Dendritic cell treated with granulocyte-macrophage colony-stimulating factor and Interleukin-4, amounts not matched to agents 40 ng/mL and 50 ng/mL, for 4 days (primary cell): ENCODE results near the gene ZNF287.

Experiments used
- H3K27ac Mint-ChIP-seq: one replicate; pipeline ENCODE4 v1.8.0; 2022; ENCODE audit warnings: mild to moderate bottlenecking, mixed read lengths
- H3K27me3 Mint-ChIP-seq: one replicate; pipeline ENCODE4 v1.8.0; 2022; ENCODE audit warnings: mild to moderate bottlenecking, mixed read lengths
- H3K36me3 Mint-ChIP-seq: one replicate; pipeline ENCODE4 v1.8.0; 2022; ENCODE audit warnings: low read depth, mixed read lengths
- H3K4me1 Mint-ChIP-seq: one replicate; pipeline ENCODE4 v1.8.0; 2022; ENCODE audit warnings: low read depth, mixed read lengths
- H3K4me3 Mint-ChIP-seq: one replicate; pipeline ENCODE4 v1.8.0; 2022; ENCODE audit warnings: mild to moderate bottlenecking, moderate library complexity, mixed read lengths
- H3K9me3 Mint-ChIP-seq: one replicate; pipeline ENCODE4 v1.8.0; 2022; ENCODE audit warnings: mixed read lengths
- intact Hi-C: fragments of 100-400 bp; cut with micrococcal nuclease; formaldehyde crosslinking; loops from one replicate; pipeline ENCODE4 v1.15.0; 2022

Gene ZNF287

GRCh38 chr17:16568541-16569357 lies at the start of gene ZNF287:
TSS of gene ZNF287 (minus strand) at chr17:16569204. CDS start at chr17:16567731, 1,473 bp downstream.
- no peaks in the 10 kb centered on the region for H3K36me3 Mint-ChIP-seq
- peaks cover 18% of the 10 kb centered on the region for H3K4me1 Mint-ChIP-seq
- H3K27ac Mint-ChIP-seq: no peak within 1 kb of the TSS

DNA sequence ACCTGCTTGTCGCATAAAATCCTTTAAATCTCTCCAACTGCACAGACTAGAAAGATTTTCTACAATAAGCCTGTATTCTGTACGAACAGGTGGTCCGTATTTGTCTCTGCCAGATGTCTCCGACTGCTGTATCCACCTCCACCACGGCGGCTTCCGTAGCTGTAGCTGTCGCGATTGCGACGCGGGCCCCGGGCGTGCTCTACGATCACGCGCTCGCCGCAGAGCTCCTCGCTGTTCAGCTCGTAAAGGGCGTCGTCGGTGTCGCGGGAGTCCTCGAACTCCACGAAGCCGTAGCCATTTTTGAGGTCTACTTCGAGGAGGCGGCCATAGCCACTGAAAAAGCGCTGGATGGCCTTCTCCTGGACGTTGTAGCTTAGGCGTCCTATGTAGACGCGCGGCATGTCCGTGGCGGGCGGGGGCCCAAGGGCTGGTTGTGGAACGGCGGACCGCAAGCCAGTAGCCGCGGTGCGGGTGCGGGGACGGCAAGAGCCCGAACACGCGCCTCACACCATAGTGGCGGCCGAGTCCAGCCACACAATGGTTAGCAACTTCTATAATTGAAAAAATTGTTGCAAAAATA lies 48.6 kb upstream of the ZNF287 start:
- H3K4me3 Mint-ChIP-seq: no peak overlapping the region
- peaks cover 5% of the 10 kb centered on the region for H3K36me3 Mint-ChIP-seq
- H3K27ac Mint-ChIP-seq: no peak overlapping the region
- no peaks in the 10 kb centered on the region for H3K27me3 Mint-ChIP-seq
- intact Hi-C loops: no loop called here
- H3K4me1 Mint-ChIP-seq: no peaks in the 10 kb centered on the region
- peaks cover 82% of the 10 kb centered on the region for H3K9me3 Mint-ChIP-seq

More at GRCh38 chr17:16568541-16569357, at the start of gene ZNF287:
- Mint-ChIP-seq H3K27me3 (peaks cover 37% of the 10 kb centered on the region), H3K9me3 (no peaks in the 10 kb centered on the region), H3K4me3 (peak within 1 kb of the TSS; percentile 79)
- intact Hi-C loops: loop anchor here (1.0 kb wide), 1 partner anchor 16 kb away; no protein-coding TSS in a partner anchor

- Mint-ChIP-seq H3K4me3 (no peak overlapping the region), H3K9me3 (peaks cover 43% of the 10 kb centered on the region), H3K36me3 (no peaks in the 10 kb centered on the region), H3K27me3 (peaks cover 1% of the 10 kb centered on the region), H3K27ac (no peak overlapping the region), H3K4me1 (no peaks in the 10 kb centered on the region)
- intact Hi-C loops: no loop called here
These were observed 30.5 kb upstream of the ZNF287 start for GRCh38 chr17:16599537-16599936.

DNA sequence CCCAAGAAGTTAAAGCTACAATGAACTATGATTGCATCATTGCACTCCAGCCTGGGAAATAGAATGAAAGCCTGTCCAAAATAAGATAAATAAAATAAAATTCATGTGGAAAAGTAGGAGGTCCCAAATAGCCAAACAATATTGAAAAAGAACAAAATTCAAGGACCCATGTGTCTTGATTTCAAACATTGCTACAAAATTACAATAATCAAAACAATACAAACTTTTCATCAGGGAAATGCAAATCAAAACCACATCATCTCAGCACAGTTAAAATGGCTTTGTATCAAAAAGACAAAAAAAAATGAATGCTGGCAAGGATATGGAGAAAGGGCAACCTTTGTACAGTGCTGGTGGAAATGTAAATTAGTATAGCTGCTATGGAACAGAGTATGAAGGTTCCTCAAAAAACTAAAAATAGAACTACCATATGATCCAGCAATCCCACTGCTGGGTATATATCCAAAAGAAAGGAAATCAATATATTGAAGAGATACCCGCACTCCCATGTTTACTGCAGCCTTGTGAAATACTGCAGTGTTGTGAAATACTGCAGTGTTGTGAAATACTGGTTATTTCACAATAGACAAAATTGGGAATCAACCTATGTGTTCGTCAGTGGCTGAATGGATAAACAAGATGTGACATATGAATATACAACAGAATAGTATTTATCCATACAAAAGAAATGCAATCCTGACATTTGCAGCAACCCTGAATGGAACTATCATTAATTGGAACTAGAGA lies 24.5 kb upstream of the ZNF287 start:
- Mint-ChIP-seq H3K36me3 (no peaks in the 10 kb centered on the region), H3K9me3 (peaks cover 10% of the 10 kb centered on the region), H3K4me1 (peaks cover 12% of the 10 kb centered on the region), H3K27me3 (peaks cover 10% of the 10 kb centered on the region), H3K27ac (no peak overlapping the region), H3K4me3 (no peak overlapping the region)
- intact Hi-C loops: no loop called here

- Mint-ChIP-seq H3K27me3 (peaks cover 36% of the 10 kb centered on the region), H3K4me1 (peaks cover 25% of the 10 kb centered on the region), H3K36me3 (no peaks in the 10 kb centered on the region), H3K4me3 (peak overlapping the region; percentile 75), H3K9me3 (peaks cover 14% of the 10 kb centered on the region), H3K27ac (peak overlapping the region; percentile 59)
- intact Hi-C loops: loop anchor here (1.0 to 10.0 kb wide), 2 partner anchors 52 to 65 kb away; partner anchors contain the start of gene ZNF624
These were observed 20.3 kb upstream of the ZNF287 start for GRCh38 chr17:16589097-16589969.

- Mint-ChIP-seq H3K27me3 (peaks cover 54% of the 10 kb centered on the region), H3K36me3 (no peaks in the 10 kb centered on the region), H3K4me1 (peaks cover 31% of the 10 kb centered on the region), H3K27ac (no peak overlapping the region), H3K4me3 (no peak overlapping the region), H3K9me3 (peaks cover 11% of the 10 kb centered on the region)
- intact Hi-C loops: loop anchor here (10.0 kb wide), 1 partner anchor 69 kb away; the partner anchor contains the start of gene ZNF624
These were observed 16.8 kb upstream of the ZNF287 start for GRCh38 chr17:16585796-16586195.

- no peak overlapping the region for H3K27ac Mint-ChIP-seq
- peaks cover 59% of the 10 kb centered on the region for H3K27me3 Mint-ChIP-seq
These were observed 15.4 kb upstream of the ZNF287 start for GRCh38 chr17:16584273-16584995.

GRCh38 chr17:16583781-16584180 lies 14.8 kb upstream of the ZNF287 start:
- intact Hi-C loops: loop anchor here (1.0 to 10.0 kb wide), 2 partner anchors 14 to 71 kb away; partner anchors contain the start of genes ZNF287 and ZNF624

More at GRCh38 chr17:16584273-16584995, 15.4 kb upstream of the ZNF287 start:
- intact Hi-C loops: loop anchor here (1.0 to 10.0 kb wide), 2 partner anchors 15 to 70 kb away; partner anchors contain the start of genes ZNF287 and ZNF624
- peaks cover 25% of the 10 kb centered on the region for H3K9me3 Mint-ChIP-seq
- H3K36me3 Mint-ChIP-seq: no peaks in the 10 kb centered on the region
- peaks cover 28% of the 10 kb centered on the region for H3K4me1 Mint-ChIP-seq
- H3K4me3 Mint-ChIP-seq: peak overlapping the region; percentile 60

GRCh38 chr17:16573466-16573865 lies 4.5 kb upstream of the ZNF287 start:
- intact Hi-C loops: no loop called here
- Mint-ChIP-seq H3K4me3 (no peak overlapping the region), H3K9me3 (no peaks in the 10 kb centered on the region), H3K27me3 (peaks cover 24% of the 10 kb centered on the region), H3K27ac (no peak overlapping the region), H3K36me3 (no peaks in the 10 kb centered on the region), H3K4me1 (peaks cover 16% of the 10 kb centered on the region)

More at GRCh38 chr17:16583781-16584180, 14.8 kb upstream of the ZNF287 start:
- Mint-ChIP-seq H3K27ac (no peak overlapping the region), H3K4me3 (peak overlapping the region; percentile 60), H3K4me1 (peaks cover 21% of the 10 kb centered on the region), H3K27me3 (peaks cover 54% of the 10 kb centered on the region), H3K36me3 (no peaks in the 10 kb centered on the region), H3K9me3 (peaks cover 28% of the 10 kb centered on the region)

- Mint-ChIP-seq H3K4me3 (peak overlapping the region; percentile 79), H3K27ac (no peak overlapping the region), H3K4me1 (peaks cover 18% of the 10 kb centered on the region)
These were observed 331 bp upstream of the ZNF287 start for GRCh38 chr17:16569358-16569712.

DNA sequence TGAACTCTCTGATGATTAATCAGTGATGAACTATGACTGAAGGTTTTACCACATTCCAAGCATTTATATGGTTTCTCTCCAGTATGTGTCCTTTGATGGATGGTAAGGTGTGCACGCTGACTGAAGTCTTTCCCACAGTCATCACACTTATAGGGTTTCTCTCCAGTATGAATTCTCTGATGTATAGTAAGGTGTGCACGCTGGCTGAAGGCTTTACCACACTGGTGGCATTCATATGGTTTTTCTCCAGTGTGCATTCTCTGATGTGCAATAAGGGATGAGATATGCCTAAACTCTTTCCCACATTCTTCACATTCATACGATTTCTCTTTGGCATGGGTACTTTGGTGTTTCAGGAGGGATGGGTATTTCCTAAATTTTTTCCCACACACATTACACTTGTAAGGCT lies 16.4 kb downstream of the ZNF287 start:
- Mint-ChIP-seq H3K9me3 (peaks cover 99% of the 10 kb centered on the region), H3K4me1 (no peaks in the 10 kb centered on the region), H3K4me3 (no peak overlapping the region), H3K27me3 (no peaks in the 10 kb centered on the region), H3K27ac (no peak overlapping the region), H3K36me3 (no peaks in the 10 kb centered on the region)
- intact Hi-C loops: loop anchor here (10.0 kb wide), 1 partner anchor 72 kb away; no protein-coding TSS in a partner anchor

More at GRCh38 chr17:16569358-16569712, 331 bp upstream of the ZNF287 start:
- Mint-ChIP-seq H3K36me3 (no peaks in the 10 kb centered on the region), H3K27me3 (peaks cover 37% of the 10 kb centered on the region), H3K9me3 (no peaks in the 10 kb centered on the region)
- intact Hi-C loops: loop anchor here (1.0 kb wide), 1 partner anchor 15 kb away; no protein-coding TSS in a partner anchor

- Mint-ChIP-seq H3K27ac (no peak overlapping the region), H3K9me3 (peaks cover 99% of the 10 kb centered on the region), H3K4me3 (no peak overlapping the region), H3K36me3 (no peaks in the 10 kb centered on the region), H3K27me3 (no peaks in the 10 kb centered on the region), H3K4me1 (no peaks in the 10 kb centered on the region)
- intact Hi-C loops: loop anchor here (10.0 kb wide), 1 partner anchor 73 kb away; no protein-coding TSS in a partner anchor
These were observed 16.9 kb downstream of the ZNF287 start for GRCh38 chr17:16551878-16552636.
